Measurements from ENCODE around the gene ELF3. TPM values are rescaled to one million over a fixed set of nuclear protein-coding genes. Genes with fewer than 3 reads are reported as not detected.

The ELF3 gene
- total and polyA plus RNA-seq, 2 experiments from 2014 or later, result 12.3 to 19.5 TPM

DNA sequence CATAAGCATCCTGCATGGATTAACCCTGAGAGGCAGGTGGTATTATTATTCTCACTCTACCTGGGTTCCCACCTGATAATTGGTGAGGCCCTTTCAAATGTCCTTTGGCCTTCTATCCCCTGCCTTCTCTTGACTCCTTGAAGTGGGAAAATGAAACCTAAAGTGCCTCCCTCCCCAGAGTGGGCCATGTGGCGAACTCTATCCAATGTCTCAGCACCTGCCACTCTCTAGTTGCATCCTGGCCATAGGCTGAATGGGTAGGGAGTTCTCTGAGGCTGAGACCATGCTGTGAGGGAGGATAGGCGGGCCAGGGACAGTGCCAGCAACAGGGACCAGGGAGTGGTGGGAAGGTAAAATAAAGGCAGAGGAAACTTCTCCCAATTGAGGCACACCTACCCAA is 35.3 kb downstream of the ELF3 start:
- no peak for TF ChIP-seq ZNF114 (CRISPR knock-in tag; IDR thresholded peaks at IDR 0.05)
- H3K4me3 ChIP-seq, result no peak overlapping the region
- H3K36me3 ChIP-seq (ENCODE audit: insufficient read depth), result no peaks in the 10 kb centered on the region
- no peaks in the 10 kb centered on the region for H4K20me1 ChIP-seq (replicated peaks; ENCODE audit: insufficient read depth)
- H3K79me2 ChIP-seq (replicated peaks; ENCODE audit: insufficient read depth), result no peaks in the 10 kb centered on the region
- no peak for DNase-seq (ENCODE audit: low spot score)
- no peaks in the 10 kb centered on the region for H3K27me3 ChIP-seq (ENCODE audit: insufficient read depth)
- H3F3A ChIP-seq (replicated peaks; ENCODE audit: low read depth), result no peaks in the 10 kb centered on the region
- no peaks in the 10 kb centered on the region for H3K9me2 ChIP-seq (ENCODE audit: insufficient read depth)
- no peak overlapping the region for H3K4me2 ChIP-seq
- H3K4me3 Mint-ChIP-seq, result no peak overlapping the region
- H3K27ac ChIP-seq (ENCODE audit: low read depth), result no peak overlapping the region
- H3K4me1 ChIP-seq (ENCODE audit: insufficient read depth), result no peaks in the 10 kb centered on the region
- H3K4me1 Mint-ChIP-seq, result no peaks in the 10 kb centered on the region
- no peak overlapping the region for H3K27ac Mint-ChIP-seq
- H3K9me3 Mint-ChIP-seq, result no peaks in the 10 kb centered on the region
- no peak overlapping the region for H2AFZ ChIP-seq
- H3K36me3 Mint-ChIP-seq (ENCODE audit: low read depth), result no peaks in the 10 kb centered on the region
- peaks cover 3% of the 10 kb centered on the region for H3K27me3 Mint-ChIP-seq (ENCODE audit: insufficient read depth, low read depth, poor library complexity)
- ATAC-seq, result no peak

DNA sequence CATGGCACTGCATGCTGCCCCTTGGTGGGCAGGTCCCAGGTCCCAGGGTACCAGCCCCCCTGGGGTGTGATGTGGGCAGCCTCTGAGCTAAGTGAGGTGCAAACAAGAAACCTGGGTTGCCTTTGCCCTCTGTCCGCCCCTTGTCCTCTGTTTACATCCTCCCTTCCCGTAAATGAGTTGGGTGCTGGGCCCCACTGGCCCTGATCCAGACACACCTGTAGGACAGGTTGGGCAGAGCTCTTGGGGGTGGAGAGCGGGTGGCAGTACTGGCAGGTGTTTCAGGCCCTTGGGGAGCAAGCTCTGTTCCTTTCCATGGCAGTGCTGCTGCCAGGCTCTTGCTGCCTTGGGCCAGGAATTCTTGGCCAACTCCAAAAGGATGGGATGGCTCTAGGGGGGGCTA is 35.8 kb downstream of the ELF3 start:
- ATAC-seq (no peak), DNase-seq (ENCODE audit: low spot score) (no peak)
- H3K27me3 ChIP-seq (ENCODE audit: insufficient read depth), result no peaks in the 10 kb centered on the region
- H4K20me1 ChIP-seq (replicated peaks; ENCODE audit: insufficient read depth), result no peaks in the 10 kb centered on the region
- no peak overlapping the region for H3K27ac ChIP-seq (ENCODE audit: low read depth)
- H3K36me3 ChIP-seq (ENCODE audit: insufficient read depth), result no peaks in the 10 kb centered on the region
- no peaks in the 10 kb centered on the region for H3K79me2 ChIP-seq (replicated peaks; ENCODE audit: insufficient read depth)
- H3K4me2 ChIP-seq, result no peak overlapping the region
- no peaks in the 10 kb centered on the region for H3K9me3 Mint-ChIP-seq
- peaks cover 3% of the 10 kb centered on the region for H3K27me3 Mint-ChIP-seq (ENCODE audit: insufficient read depth, low read depth, poor library complexity)
- H3K4me1 Mint-ChIP-seq, result no peaks in the 10 kb centered on the region
- H3K4me1 ChIP-seq (ENCODE audit: insufficient read depth), result no peaks in the 10 kb centered on the region
- TF ChIP-seq, protein P1, sequence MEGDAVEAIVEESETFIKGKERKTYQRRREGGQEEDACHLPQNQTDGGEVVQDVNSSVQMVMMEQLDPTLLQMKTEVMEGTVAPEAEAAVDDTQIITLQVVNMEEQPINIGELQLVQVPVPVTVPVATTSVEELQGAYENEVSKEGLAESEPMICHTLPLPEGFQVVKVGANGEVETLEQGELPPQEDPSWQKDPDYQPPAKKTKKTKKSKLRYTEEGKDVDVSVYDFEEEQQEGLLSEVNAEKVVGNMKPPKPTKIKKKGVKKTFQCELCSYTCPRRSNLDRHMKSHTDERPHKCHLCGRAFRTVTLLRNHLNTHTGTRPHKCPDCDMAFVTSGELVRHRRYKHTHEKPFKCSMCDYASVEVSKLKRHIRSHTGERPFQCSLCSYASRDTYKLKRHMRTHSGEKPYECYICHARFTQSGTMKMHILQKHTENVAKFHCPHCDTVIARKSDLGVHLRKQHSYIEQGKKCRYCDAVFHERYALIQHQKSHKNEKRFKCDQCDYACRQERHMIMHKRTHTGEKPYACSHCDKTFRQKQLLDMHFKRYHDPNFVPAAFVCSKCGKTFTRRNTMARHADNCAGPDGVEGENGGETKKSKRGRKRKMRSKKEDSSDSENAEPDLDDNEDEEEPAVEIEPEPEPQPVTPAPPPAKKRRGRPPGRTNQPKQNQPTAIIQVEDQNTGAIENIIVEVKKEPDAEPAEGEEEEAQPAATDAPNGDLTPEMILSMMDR (conservative IDR thresholded peaks at IDR 0.05; ENCODE audit: low read depth in 2 of 2), result no peak
- TF ChIP-seq STAT1 (IDR thresholded peaks at IDR 0.05; ENCODE audit: unreplicated experiment) (no peak), EZH2phosphoT487 (IDR thresholded peaks at IDR 0.05; ENCODE audit: unreplicated experiment) (no peak), ZNF331 (CRISPR knock-in tag; IDR thresholded peaks at IDR 0.05; ENCODE audit: low read depth) (no peak), POLR2AphosphoS5 (IDR thresholded peaks at IDR 0.05; ENCODE audit: low read depth) (no peak)
- TF ChIP-seq, protein P2, sequence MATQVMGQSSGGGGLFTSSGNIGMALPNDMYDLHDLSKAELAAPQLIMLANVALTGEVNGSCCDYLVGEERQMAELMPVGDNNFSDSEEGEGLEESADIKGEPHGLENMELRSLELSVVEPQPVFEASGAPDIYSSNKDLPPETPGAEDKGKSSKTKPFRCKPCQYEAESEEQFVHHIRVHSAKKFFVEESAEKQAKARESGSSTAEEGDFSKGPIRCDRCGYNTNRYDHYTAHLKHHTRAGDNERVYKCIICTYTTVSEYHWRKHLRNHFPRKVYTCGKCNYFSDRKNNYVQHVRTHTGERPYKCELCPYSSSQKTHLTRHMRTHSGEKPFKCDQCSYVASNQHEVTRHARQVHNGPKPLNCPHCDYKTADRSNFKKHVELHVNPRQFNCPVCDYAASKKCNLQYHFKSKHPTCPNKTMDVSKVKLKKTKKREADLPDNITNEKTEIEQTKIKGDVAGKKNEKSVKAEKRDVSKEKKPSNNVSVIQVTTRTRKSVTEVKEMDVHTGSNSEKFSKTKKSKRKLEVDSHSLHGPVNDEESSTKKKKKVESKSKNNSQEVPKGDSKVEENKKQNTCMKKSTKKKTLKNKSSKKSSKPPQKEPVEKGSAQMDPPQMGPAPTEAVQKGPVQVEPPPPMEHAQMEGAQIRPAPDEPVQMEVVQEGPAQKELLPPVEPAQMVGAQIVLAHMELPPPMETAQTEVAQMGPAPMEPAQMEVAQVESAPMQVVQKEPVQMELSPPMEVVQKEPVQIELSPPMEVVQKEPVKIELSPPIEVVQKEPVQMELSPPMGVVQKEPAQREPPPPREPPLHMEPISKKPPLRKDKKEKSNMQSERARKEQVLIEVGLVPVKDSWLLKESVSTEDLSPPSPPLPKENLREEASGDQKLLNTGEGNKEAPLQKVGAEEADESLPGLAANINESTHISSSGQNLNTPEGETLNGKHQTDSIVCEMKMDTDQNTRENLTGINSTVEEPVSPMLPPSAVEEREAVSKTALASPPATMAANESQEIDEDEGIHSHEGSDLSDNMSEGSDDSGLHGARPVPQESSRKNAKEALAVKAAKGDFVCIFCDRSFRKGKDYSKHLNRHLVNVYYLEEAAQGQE (IDR thresholded peaks at IDR 0.05; ENCODE audit: unreplicated experiment), result no peak
- H2AFZ ChIP-seq, result no peak overlapping the region
- no peak overlapping the region for H3K4me3 ChIP-seq
- no peaks in the 10 kb centered on the region for H3K36me3 Mint-ChIP-seq (ENCODE audit: low read depth)
- H3K27ac Mint-ChIP-seq, result no peak overlapping the region
- H3K9me2 ChIP-seq (ENCODE audit: insufficient read depth), result no peaks in the 10 kb centered on the region
- H3F3A ChIP-seq (replicated peaks; ENCODE audit: low read depth), result no peaks in the 10 kb centered on the region
- no peak overlapping the region for H3K4me3 Mint-ChIP-seq

Data from GM23338 (cell line).